Measurements from ENCODE around the gene TMEM45A. TPM values are rescaled to one million over a fixed set of nuclear protein-coding genes. Genes with fewer than 3 reads are reported as not detected.

Gene TMEM45A
- total RNA-seq, 1 donor from 2014 or later, result 33.5 TPM

DNA sequence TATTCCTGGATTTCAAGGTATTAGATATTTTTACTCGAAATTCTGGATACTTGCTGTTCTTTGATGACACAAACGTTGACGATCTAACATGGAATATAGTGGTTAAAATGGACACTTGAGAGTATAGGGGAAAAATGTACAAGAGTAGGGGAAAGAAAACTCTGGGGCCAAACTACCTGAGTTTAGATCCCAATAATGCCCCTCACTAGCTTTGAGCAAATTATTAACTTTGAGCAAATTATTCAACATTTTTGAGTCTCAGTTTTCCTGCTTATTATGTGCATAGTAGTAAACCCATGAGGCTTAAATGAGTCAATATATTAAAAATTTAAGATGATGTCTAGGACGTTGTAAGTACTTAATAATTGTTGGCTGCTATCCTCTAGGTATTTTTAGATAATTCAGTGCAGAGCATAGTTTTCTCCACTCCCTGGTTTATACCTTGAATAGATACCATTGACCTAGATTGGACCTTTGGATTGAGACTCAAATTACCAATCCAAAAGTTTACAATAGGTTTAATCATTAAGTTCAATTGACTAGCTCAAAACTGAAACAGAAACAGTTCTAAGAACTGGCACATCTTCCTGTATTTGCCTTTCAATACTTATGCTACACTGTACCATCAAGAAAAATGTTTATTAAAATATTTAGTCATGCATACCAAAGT lies 121.4 kb downstream of the TMEM45A start:
- DNase-seq (ENCODE audit: low read depth), result no peak

DNA sequence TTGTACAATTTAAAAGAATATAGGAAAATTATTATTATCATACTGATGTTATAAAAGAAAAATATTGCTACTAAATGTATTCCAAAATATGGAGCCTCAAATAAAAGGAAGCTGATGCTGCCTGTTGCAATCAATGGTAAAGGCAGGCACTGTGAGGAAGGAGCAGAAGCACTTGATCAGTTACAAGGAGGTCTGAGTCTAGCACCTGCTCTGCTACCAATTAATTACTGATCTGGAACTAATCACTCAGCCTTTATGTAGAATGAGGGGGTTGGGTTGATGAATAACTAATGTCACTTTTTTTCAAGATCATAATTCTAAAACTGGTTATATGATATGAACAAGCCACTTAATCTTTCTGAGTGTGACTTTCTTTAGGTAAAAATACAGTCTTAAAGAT lies 122.5 kb downstream of the TMEM45A start:
- DNase-seq (ENCODE audit: low read depth), result no peak

DNA sequence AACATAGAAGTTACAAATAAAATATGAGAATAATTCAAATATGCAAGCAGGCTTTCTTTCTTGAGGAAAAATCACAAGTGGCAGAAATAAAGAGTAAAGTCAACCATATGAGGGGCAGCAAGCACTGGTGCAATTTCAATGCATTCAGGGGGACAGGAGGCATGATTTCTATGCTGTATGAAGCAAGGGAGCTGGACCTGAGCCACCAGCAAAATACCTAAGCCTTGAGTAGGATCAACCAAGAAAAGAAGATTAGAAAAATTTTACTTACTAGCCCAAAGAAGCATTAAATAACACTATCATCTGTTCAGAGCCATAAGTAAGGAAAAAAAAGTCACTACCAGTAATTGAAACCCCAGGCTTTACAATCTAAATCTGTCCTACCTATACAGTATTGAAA lies 123.3 kb downstream of the TMEM45A start:
- no peak for DNase-seq (ENCODE audit: low read depth)

DNA sequence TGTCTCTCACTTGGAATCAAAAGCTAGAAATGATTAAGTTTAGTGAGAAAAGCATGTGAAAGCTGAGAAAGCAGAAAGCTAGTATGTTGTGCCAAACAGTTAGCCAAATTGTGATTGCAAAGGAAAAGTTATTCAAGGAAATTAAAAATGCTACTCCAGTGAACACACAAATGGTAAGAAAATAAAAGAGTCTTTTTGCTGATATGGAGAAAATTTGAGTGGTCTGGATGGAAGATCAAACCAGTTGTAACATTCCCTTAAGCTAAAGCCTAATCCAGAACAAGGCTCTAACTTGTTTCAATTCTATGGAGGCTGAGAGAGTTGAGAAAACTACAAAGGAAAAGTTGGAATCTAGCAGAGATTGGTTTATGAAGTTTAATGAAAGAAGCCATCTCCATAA lies 128.8 kb downstream of the TMEM45A start:
- no peak for DNase-seq (ENCODE audit: low read depth)

Other genes with a start within 250 kb of the TMEM45A start
- gene TBC1D23, start 231.6 kb upstream of the TMEM45A start, total RNA-seq, result 69.3 and 87.7 TPM in 2 replicates
- 25.5 and 38.0 TPM in 2 replicates for gene NIT2, start 157.9 kb upstream of the TMEM45A start, total RNA-seq
- 52.1 and 57.3 TPM in 2 replicates for gene TOMM70, start 91.5 kb upstream of the TMEM45A start, total RNA-seq
- 1.2 and 2.0 TPM in 2 replicates for gene LNP1, start 91.1 kb upstream of the TMEM45A start, total RNA-seq
- 0.05 and 0.35 TPM in 2 replicates for gene ADGRG7, start 117.0 kb downstream of the TMEM45A start, total RNA-seq
- 63.4 and 144 TPM in 2 replicates for gene TFG, start 216.9 kb downstream of the TMEM45A start, total RNA-seq